Measurements from ENCODE around the gene ITGBL1. TPM values are rescaled to one million over a fixed set of nuclear protein-coding genes. Genes with fewer than 3 reads are reported as not detected.
A peak's percentile ranks its signal among the peaks of the same experiment; 100 is the strongest.

Gene ITGBL1
- total RNA-seq, 1 experiment from 2014 or later = 37.1 TPM

DNA sequence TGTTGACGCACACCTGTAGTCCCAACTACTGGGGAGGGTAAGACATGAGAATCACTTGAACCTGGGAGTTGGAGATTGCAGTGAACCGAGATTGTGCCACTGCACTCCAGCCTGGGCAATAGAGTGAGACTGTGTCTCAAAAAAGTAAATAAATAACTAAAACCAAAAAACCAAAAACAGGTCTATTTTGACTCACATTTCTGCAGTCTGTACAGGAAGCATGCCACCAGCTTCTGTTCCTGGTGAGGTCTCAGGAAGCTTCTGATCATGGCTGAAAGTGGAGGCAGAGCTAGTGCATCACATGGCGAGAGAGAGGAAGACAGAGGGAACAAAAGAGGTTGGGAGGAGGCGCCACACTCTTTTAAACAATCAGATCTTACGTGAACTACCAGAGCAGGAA is 142.5 kb downstream of the ITGBL1 start:
- H3K9me2 ChIP-seq (replicated peaks; ENCODE audit: low read length) = no peaks in the 10 kb centered on the region
- ATAC-seq = no peak
- no peaks in the 10 kb centered on the region for H3K27me3 ChIP-seq (ENCODE audit: low read length)
- no peak overlapping the region for H3K4me3 ChIP-seq (ENCODE audit: low read length)
- BruUV-seq (replicated peaks) = no TSS peak
- peaks cover 9% of the 10 kb centered on the region for H3K4me1 ChIP-seq (ENCODE audit: insufficient read depth, low read length)
- no peaks in the 10 kb centered on the region for H3K79me2 ChIP-seq (ENCODE audit: low read length)
- intact Hi-C loops (cut with micrococcal nuclease) = no loop called here
- ChIA-PET POLR2A (ENCODE audit: unreplicated experiment) (no interaction called here), CTCF (no interaction called here)
- no peak for TF ChIP-seq EZH2phosphoT487 (IDR thresholded peaks at IDR 0.05; ENCODE audit: borderline replicate concordance, low read length)
- TF ChIP-seq, protein P1, sequence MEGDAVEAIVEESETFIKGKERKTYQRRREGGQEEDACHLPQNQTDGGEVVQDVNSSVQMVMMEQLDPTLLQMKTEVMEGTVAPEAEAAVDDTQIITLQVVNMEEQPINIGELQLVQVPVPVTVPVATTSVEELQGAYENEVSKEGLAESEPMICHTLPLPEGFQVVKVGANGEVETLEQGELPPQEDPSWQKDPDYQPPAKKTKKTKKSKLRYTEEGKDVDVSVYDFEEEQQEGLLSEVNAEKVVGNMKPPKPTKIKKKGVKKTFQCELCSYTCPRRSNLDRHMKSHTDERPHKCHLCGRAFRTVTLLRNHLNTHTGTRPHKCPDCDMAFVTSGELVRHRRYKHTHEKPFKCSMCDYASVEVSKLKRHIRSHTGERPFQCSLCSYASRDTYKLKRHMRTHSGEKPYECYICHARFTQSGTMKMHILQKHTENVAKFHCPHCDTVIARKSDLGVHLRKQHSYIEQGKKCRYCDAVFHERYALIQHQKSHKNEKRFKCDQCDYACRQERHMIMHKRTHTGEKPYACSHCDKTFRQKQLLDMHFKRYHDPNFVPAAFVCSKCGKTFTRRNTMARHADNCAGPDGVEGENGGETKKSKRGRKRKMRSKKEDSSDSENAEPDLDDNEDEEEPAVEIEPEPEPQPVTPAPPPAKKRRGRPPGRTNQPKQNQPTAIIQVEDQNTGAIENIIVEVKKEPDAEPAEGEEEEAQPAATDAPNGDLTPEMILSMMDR (conservative IDR thresholded peaks at IDR 0.05; ENCODE audit: low read depth, low read length) = no peak
- no peak for TF ChIP-seq EZH2 (IDR thresholded peaks at IDR 0.05; ENCODE audit: low read length, unreplicated experiment)
- no peaks in the 10 kb centered on the region for H3F3A ChIP-seq (ENCODE audit: low read length, unreplicated experiment)
- no peaks in the 10 kb centered on the region for H3K9me3 ChIP-seq (ENCODE audit: low read length)
- no peak for DNase-seq
- no peak overlapping the region for H3K27ac ChIP-seq (ENCODE audit: low read length)
- no peak overlapping the region for H2AFZ ChIP-seq (ENCODE audit: low read length)
- H3K9ac ChIP-seq (ENCODE audit: low read length) = no peak overlapping the region
- H3K4me2 ChIP-seq (ENCODE audit: low read length) = no peak overlapping the region
- H3K36me3 ChIP-seq (ENCODE audit: low read depth, low read length) = no peaks in the 10 kb centered on the region; the same call in 1 of the 2 replicates
- H4K20me1 ChIP-seq (ENCODE audit: low read length) = no peaks in the 10 kb centered on the region

DNA sequence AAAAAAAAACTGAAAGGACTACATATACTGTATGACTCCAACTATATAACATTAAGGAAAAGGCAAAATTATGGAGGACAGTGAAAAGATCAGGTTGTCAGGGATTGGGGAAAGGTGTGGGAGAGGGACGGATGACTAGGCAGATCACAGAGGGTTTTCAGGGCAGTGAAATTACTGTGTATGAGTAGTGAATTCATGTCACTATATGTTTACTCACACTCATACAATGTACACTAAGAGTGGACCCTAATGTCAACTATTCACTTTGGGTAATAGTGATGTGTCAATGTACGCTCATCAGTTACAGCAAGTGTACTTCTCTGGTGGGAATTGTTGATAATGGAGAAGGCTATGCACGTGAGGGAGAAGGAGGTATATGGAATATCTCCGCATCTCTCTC is 144.3 kb downstream of the ITGBL1 start:
- H3F3A ChIP-seq (ENCODE audit: low read length, unreplicated experiment) = no peaks in the 10 kb centered on the region
- peak overlapping the region; percentile 25 for H3K4me2 ChIP-seq (ENCODE audit: low read length)
- peak overlapping the region; percentile 60 for H3K27ac ChIP-seq (ENCODE audit: low read length)
- no peak overlapping the region for H3K9ac ChIP-seq (ENCODE audit: low read length)
- H3K4me3 ChIP-seq (ENCODE audit: low read length) = no peak overlapping the region
- peaks cover 12% of the 10 kb centered on the region for H3K4me1 ChIP-seq (ENCODE audit: insufficient read depth, low read length)
- H3K9me3 ChIP-seq (ENCODE audit: low read length) = no peaks in the 10 kb centered on the region
- H3K79me2 ChIP-seq (ENCODE audit: low read length) = no peaks in the 10 kb centered on the region
- intact Hi-C loops (cut with micrococcal nuclease) = no loop called here
- H4K20me1 ChIP-seq (ENCODE audit: low read length) = no peaks in the 10 kb centered on the region
- BruUV-seq (replicated peaks) = no TSS peak
- ChIA-PET CTCF (no interaction called here), POLR2A (ENCODE audit: unreplicated experiment) (no interaction called here)
- no peaks in the 10 kb centered on the region for H3K9me2 ChIP-seq (replicated peaks; ENCODE audit: low read length)
- no peaks in the 10 kb centered on the region; the same call in 1 of the 2 replicates for H3K36me3 ChIP-seq (ENCODE audit: low read depth, low read length)
- peak; percentile 89 for ATAC-seq
- H2AFZ ChIP-seq (ENCODE audit: low read length) = no peak overlapping the region
- no peaks in the 10 kb centered on the region for H3K27me3 ChIP-seq (ENCODE audit: low read length)
- no peak for TF ChIP-seq EZH2phosphoT487 (IDR thresholded peaks at IDR 0.05; ENCODE audit: borderline replicate concordance, low read length)
- TF ChIP-seq, protein P1 (conservative IDR thresholded peaks at IDR 0.05; ENCODE audit: low read depth, low read length) = no peak
- TF ChIP-seq EZH2 (IDR thresholded peaks at IDR 0.05; ENCODE audit: low read length, unreplicated experiment) = no peak
- DNase-seq = peak; percentile 58

DNA sequence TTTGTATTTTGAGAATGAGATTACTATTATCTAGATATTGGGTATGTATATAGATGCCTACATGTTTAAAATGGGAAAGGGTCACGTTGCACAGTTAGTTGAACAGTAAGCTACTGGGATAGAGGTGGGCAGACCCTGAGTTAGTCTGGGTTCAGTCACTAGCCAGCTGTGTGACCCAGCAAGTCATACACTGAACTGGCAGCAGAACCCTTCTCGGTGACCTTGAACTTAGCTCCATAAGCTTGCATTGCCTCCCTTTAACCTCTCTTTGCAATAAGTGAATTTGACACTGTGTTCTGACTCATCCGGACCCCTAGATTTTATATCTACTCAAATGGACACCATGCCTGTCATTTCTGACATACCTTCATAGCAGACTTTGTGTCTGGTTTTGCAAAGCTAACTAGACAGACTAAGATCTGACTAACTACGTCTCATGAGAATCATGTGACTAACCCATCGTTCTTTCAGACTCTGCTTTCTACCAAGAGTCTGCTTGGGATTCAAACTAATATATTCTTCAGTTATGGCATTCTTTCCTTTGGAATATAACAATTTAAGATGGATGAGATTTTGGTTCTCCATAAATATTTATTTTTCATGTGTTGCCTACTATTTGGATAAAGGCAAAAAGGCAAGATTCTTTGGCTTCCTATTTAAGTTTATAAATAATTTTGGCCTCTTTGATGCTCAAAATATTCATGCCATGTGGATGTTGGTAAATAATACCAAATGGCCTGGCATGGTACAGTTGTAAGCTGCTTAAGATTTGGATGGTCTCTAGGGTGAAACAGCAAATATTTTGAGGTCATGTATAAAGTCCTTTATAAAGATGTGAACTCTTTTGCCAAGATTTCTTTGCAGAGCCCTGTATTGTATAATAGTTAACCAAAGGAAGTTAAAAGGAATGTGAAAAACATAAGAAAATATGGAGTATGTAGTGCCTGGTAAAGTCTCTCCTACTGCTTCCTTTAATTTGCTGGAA is 159.3 kb downstream of the ITGBL1 start:
- intact Hi-C loops (cut with micrococcal nuclease) = no loop called here
- Histone ChIP-seq H3K79me2 (ENCODE audit: low read length) (no peaks in the 10 kb centered on the region), H4K20me1 (ENCODE audit: low read length) (no peaks in the 10 kb centered on the region), H3K9ac (ENCODE audit: low read length) (no peak overlapping the region), H3K27me3 (ENCODE audit: low read length) (no peaks in the 10 kb centered on the region), H3K4me3 (ENCODE audit: low read length) (no peak overlapping the region), H2AFZ (ENCODE audit: low read length) (no peak overlapping the region), H3F3A (ENCODE audit: low read length, unreplicated experiment) (no peaks in the 10 kb centered on the region), H3K27ac (ENCODE audit: low read length) (no peak overlapping the region), H3K36me3 (ENCODE audit: low read depth, low read length) (no peaks in the 10 kb centered on the region), H3K9me2 (replicated peaks; ENCODE audit: low read length) (no peaks in the 10 kb centered on the region), H3K9me3 (ENCODE audit: low read length) (no peaks in the 10 kb centered on the region), H3K4me1 (ENCODE audit: insufficient read depth, low read length) (peaks cover 10% of the 10 kb centered on the region; the same call in 1 of the 2 replicates), H3K4me2 (ENCODE audit: low read length) (no peak overlapping the region)
- BruUV-seq (replicated peaks) = no TSS peak
- ChIA-PET CTCF (no interaction called here), POLR2A (ENCODE audit: unreplicated experiment) (no interaction called here)
- no peak for ATAC-seq
- no peak for TF ChIP-seq EZH2 (IDR thresholded peaks at IDR 0.05; ENCODE audit: low read length, unreplicated experiment)
- TF ChIP-seq EZH2phosphoT487 (IDR thresholded peaks at IDR 0.05; ENCODE audit: borderline replicate concordance, low read length) = no peak
- TF ChIP-seq, protein P1 (conservative IDR thresholded peaks at IDR 0.05; ENCODE audit: low read depth, low read length) = no peak
- DNase-seq = no peak
